Measurements from ENCODE around the gene MCF2L2. TPM values are rescaled to one million over a fixed set of nuclear protein-coding genes. Genes with fewer than 3 reads are reported as not detected.

The MCF2L2 gene
- total and polyA plus RNA-seq, 2 experiments from 2014 or later, result 6.7 to 14.6 TPM

DNA sequence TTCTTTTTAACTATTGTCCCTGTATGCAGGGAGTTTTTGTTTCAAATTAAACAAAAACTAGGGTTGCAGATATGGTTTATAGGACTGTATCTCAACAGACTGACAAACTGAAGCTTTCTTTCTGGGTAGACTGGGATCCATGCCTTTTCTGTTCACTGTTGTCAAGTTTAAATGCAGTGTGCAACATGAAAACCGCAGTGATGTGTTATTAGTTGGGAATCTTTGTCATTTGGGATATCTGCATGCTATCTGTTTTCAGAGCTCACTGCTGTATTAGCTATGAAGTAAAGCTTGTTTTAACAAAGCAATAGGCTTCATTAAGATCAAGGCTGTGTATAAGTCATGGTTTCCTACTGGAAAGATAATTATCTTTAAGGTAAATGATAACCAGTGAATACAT is 21.4 kb upstream of the MCF2L2 start:
- Histone ChIP-seq H3F3A (replicated peaks; ENCODE audit: low read depth) (0 out of 2 replicates have a peak, but pooled peaks cover 1% of the 10 kb centered on the region), H3K4me3 (peak overlapping the region; percentile 94), H3K4me1 (ENCODE audit: insufficient read depth) (peaks cover 10% of the 10 kb centered on the region), H3K27me3 (ENCODE audit: insufficient read depth) (no peaks in the 10 kb centered on the region), H3K4me2 (peak overlapping the region; percentile 93; the same call in 1 of the 2 replicates), H4K20me1 (replicated peaks; ENCODE audit: insufficient read depth) (no peaks in the 10 kb centered on the region; the same call in 1 of the 2 replicates), H2AFZ (no peak overlapping the region), H3K36me3 (ENCODE audit: insufficient read depth) (peaks cover 9% of the 10 kb centered on the region), H3K9me2 (ENCODE audit: insufficient read depth) (no peaks in the 10 kb centered on the region), H3K79me2 (replicated peaks; ENCODE audit: insufficient read depth) (peaks cover 33% of the 10 kb centered on the region), H3K27ac (ENCODE audit: low read depth) (no peak overlapping the region)
- Mint-ChIP-seq H3K27ac (no peak overlapping the region), H3K36me3 (ENCODE audit: low read depth) (peaks cover 17% of the 10 kb centered on the region), H3K4me1 (peaks cover 9% of the 10 kb centered on the region; the same call in 2 of the 3 replicates), H3K27me3 (ENCODE audit: insufficient read depth, low read depth, poor library complexity) (peaks cover 7% of the 10 kb centered on the region), H3K4me3 (no peak overlapping the region), H3K9me3 (peaks cover 2% of the 10 kb centered on the region; the same call in 1 of the 3 replicates)
- ATAC-seq (no peak), DNase-seq (ENCODE audit: low spot score) (no peak)
- TF ChIP-seq ZNF114 (CRISPR knock-in tag; IDR thresholded peaks at IDR 0.05), result no peak
- TF ChIP-seq CREB1 (CRISPR knock-in tag; IDR thresholded peaks at IDR 0.05; ENCODE audit: low read depth), result no peak
- TF ChIP-seq, protein P1, sequence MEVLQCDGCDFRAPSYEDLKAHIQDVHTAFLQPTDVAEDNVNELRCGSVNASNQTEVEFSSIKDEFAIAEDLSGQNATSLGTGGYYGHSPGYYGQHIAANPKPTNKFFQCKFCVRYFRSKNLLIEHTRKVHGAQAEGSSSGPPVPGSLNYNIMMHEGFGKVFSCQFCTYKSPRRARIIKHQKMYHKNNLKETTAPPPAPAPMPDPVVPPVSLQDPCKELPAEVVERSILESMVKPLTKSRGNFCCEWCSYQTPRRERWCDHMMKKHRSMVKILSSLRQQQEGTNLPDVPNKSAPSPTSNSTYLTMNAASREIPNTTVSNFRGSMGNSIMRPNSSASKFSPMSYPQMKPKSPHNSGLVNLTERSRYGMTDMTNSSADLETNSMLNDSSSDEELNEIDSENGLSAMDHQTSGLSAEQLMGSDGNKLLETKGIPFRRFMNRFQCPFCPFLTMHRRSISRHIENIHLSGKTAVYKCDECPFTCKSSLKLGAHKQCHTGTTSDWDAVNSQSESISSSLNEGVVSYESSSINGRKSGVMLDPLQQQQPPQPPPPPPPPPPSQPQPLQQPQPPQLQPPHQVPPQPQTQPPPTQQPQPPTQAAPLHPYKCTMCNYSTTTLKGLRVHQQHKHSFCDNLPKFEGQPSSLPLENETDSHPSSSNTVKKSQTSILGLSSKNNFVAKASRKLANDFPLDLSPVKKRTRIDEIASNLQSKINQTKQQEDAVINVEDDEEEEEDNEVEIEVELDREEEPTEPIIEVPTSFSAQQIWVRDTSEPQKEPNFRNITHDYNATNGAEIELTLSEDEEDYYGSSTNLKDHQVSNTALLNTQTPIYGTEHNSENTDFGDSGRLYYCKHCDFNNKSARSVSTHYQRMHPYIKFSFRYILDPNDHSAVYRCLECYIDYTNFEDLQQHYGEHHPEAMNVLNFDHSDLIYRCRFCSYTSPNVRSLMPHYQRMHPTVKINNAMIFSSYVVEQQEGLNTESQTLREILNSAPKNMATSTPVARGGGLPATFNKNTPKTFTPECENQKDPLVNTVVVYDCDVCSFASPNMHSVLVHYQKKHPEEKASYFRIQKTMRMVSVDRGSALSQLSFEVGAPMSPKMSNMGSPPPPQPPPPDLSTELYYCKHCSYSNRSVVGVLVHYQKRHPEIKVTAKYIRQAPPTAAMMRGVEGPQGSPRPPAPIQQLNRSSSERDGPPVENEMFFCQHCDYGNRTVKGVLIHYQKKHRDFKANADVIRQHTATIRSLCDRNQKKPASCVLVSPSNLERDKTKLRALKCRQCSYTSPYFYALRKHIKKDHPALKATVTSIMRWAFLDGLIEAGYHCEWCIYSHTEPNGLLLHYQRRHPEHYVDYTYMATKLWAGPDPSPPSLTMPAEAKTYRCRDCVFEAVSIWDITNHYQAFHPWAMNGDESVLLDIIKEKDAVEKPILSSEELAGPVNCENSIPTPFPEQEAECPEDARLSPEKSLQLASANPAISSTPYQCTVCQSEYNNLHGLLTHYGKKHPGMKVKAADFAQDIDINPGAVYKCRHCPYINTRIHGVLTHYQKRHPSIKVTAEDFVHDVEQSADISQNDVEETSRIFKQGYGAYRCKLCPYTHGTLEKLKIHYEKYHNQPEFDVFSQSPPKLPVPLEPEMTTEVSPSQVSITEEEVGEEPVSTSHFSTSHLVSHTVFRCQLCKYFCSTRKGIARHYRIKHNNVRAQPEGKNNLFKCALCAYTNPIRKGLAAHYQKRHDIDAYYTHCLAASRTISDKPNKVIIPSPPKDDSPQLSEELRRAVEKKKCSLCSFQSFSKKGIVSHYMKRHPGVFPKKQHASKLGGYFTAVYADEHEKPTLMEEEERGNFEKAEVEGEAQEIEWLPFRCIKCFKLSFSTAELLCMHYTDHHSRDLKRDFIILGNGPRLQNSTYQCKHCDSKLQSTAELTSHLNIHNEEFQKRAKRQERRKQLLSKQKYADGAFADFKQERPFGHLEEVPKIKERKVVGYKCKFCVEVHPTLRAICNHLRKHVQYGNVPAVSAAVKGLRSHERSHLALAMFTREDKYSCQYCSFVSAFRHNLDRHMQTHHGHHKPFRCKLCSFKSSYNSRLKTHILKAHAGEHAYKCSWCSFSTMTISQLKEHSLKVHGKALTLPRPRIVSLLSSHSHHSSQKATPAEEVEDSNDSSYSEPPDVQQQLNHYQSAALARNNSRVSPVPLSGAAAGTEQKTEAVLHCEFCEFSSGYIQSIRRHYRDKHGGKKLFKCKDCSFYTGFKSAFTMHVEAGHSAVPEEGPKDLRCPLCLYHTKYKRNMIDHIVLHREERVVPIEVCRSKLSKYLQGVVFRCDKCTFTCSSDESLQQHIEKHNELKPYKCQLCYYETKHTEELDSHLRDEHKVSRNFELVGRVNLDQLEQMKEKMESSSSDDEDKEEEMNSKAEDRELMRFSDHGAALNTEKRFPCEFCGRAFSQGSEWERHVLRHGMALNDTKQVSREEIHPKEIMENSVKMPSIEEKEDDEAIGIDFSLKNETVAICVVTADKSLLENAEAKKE (CRISPR knock-in tag; IDR thresholded peaks at IDR 0.05), result no peak
- TF ChIP-seq, protein P2, sequence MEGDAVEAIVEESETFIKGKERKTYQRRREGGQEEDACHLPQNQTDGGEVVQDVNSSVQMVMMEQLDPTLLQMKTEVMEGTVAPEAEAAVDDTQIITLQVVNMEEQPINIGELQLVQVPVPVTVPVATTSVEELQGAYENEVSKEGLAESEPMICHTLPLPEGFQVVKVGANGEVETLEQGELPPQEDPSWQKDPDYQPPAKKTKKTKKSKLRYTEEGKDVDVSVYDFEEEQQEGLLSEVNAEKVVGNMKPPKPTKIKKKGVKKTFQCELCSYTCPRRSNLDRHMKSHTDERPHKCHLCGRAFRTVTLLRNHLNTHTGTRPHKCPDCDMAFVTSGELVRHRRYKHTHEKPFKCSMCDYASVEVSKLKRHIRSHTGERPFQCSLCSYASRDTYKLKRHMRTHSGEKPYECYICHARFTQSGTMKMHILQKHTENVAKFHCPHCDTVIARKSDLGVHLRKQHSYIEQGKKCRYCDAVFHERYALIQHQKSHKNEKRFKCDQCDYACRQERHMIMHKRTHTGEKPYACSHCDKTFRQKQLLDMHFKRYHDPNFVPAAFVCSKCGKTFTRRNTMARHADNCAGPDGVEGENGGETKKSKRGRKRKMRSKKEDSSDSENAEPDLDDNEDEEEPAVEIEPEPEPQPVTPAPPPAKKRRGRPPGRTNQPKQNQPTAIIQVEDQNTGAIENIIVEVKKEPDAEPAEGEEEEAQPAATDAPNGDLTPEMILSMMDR (conservative IDR thresholded peaks at IDR 0.05; ENCODE audit: low read depth in 2 of 2), result no peak
- no peak for TF ChIP-seq EZH2phosphoT487 (IDR thresholded peaks at IDR 0.05; ENCODE audit: unreplicated experiment)
- TF ChIP-seq NANOG (IDR thresholded peaks at IDR 0.05; ENCODE audit: borderline replicate concordance), result no peak
- TF ChIP-seq, protein P3, sequence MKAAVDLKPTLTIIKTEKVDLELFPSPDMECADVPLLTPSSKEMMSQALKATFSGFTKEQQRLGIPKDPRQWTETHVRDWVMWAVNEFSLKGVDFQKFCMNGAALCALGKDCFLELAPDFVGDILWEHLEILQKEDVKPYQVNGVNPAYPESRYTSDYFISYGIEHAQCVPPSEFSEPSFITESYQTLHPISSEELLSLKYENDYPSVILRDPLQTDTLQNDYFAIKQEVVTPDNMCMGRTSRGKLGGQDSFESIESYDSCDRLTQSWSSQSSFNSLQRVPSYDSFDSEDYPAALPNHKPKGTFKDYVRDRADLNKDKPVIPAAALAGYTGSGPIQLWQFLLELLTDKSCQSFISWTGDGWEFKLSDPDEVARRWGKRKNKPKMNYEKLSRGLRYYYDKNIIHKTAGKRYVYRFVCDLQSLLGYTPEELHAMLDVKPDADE (IDR thresholded peaks at IDR 0.05), result no peak
- TF ChIP-seq STAT1 (IDR thresholded peaks at IDR 0.05; ENCODE audit: unreplicated experiment), result no peak
- TF ChIP-seq ZNF331 (CRISPR knock-in tag; IDR thresholded peaks at IDR 0.05; ENCODE audit: low read depth), result no peak
- no peak for TF ChIP-seq POLR2AphosphoS5 (IDR thresholded peaks at IDR 0.05; ENCODE audit: low read depth)
- TF ChIP-seq EZH2 (IDR thresholded peaks at IDR 0.05; ENCODE audit: low read depth, unreplicated experiment), result no peak
- TF ChIP-seq, protein P4, sequence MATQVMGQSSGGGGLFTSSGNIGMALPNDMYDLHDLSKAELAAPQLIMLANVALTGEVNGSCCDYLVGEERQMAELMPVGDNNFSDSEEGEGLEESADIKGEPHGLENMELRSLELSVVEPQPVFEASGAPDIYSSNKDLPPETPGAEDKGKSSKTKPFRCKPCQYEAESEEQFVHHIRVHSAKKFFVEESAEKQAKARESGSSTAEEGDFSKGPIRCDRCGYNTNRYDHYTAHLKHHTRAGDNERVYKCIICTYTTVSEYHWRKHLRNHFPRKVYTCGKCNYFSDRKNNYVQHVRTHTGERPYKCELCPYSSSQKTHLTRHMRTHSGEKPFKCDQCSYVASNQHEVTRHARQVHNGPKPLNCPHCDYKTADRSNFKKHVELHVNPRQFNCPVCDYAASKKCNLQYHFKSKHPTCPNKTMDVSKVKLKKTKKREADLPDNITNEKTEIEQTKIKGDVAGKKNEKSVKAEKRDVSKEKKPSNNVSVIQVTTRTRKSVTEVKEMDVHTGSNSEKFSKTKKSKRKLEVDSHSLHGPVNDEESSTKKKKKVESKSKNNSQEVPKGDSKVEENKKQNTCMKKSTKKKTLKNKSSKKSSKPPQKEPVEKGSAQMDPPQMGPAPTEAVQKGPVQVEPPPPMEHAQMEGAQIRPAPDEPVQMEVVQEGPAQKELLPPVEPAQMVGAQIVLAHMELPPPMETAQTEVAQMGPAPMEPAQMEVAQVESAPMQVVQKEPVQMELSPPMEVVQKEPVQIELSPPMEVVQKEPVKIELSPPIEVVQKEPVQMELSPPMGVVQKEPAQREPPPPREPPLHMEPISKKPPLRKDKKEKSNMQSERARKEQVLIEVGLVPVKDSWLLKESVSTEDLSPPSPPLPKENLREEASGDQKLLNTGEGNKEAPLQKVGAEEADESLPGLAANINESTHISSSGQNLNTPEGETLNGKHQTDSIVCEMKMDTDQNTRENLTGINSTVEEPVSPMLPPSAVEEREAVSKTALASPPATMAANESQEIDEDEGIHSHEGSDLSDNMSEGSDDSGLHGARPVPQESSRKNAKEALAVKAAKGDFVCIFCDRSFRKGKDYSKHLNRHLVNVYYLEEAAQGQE (IDR thresholded peaks at IDR 0.05; ENCODE audit: unreplicated experiment), result no peak
- TF ChIP-seq JUNB (IDR thresholded peaks at IDR 0.05; ENCODE audit: unreplicated experiment), result no peak

Data from GM23338 (cell line).